ENCODE results near the gene TEF. TPM values are rescaled to one million over a fixed set of nuclear protein-coding genes. Genes with fewer than 3 reads are reported as not detected.

TEF gene
- polyA plus RNA-seq, 4 donors: 6.1 to 11.8 (median 9.4) TPM

DNA sequence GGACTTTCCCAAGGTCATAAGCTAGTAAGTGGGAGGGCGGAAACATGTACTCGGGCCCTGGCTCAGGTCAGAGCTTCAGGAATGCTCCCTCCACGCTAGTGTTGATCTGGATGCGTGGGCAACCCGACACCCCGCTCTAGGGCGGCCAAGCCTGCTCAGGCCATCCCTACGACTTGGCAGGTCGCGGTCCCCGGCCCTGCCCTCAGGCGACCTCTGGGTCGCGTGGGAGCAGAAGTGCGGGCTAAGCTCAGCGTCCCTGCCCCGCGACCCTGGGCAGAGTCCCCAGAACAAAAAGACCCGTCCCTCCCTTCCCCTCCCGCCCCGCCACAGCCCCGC, 781 bp upstream of the TEF start:
- Histone ChIP-seq H3K4me3 (ENCODE audit: low read depth in 1 of 3, low read length in 3 of 3) (peak overlapping the region in 2 of 3 donors; percentile 42 to 50), H3K4me1 (ENCODE audit: control insufficient read depth in 3 of 3, insufficient read depth in 2 of 3, low read depth in 1 of 3, low read length in 2 of 3) (peaks cover 0 to 28% (median 0%) of the 10 kb centered on the region in 3 donors), H3K27ac (ENCODE audit: low read depth in 1 of 3, low read length in 2 of 3) (peak overlapping the region; percentile 96 to 100 (median 97)), H3K9me3 (ENCODE audit: control insufficient read depth in 2 of 2, insufficient read depth in 1 of 2, low read depth in 1 of 2, low read length in 1 of 2) (no peaks in the 10 kb centered on the region), H3K27me3 (ENCODE audit: control insufficient read depth in 3 of 3, insufficient read depth in 3 of 3, low read length in 3 of 3) (no peaks in the 10 kb centered on the region), H3K36me3 (ENCODE audit: control insufficient read depth in 3 of 3, insufficient read depth in 2 of 3, low read depth in 1 of 3, low read length in 3 of 3) (peaks cover 0 to 3% (median 0%) of the 10 kb centered on the region in 3 donors)
- FAIRE-seq: no peak
- DNase-seq: peak; percentile 82 to 89
- WGBS, 3 donors: 1 to 6% (median 2%) methylated on average over 15 to 22 of the region's 22 CpGs

- no peak for FAIRE-seq
- H3K27ac ChIP-seq (ENCODE audit: low read depth in 1 of 3, low read length in 2 of 3): peak overlapping the region; percentile 84 to 96 (median 91)
- H3K9me3 ChIP-seq (ENCODE audit: control insufficient read depth in 2 of 2, insufficient read depth in 1 of 2, low read depth in 1 of 2, low read length in 1 of 2): no peaks in the 10 kb centered on the region
- peak overlapping the region; percentile 50 to 92 (median 64) for H3K4me3 ChIP-seq (ENCODE audit: low read depth in 1 of 3, low read length in 3 of 3)
- WGBS, 3 donors: 0 to 2% (median 1%) methylated on average over 21 to 35 of the region's 35 CpGs
- peaks cover 0 to 5% (median 0%) of the 10 kb centered on the region in 3 donors for H3K36me3 ChIP-seq (ENCODE audit: control insufficient read depth in 3 of 3, insufficient read depth in 2 of 3, low read depth in 1 of 3, low read length in 3 of 3)
- peaks cover 0 to 28% (median 0%) of the 10 kb centered on the region in 3 donors for H3K4me1 ChIP-seq (ENCODE audit: control insufficient read depth in 3 of 3, insufficient read depth in 2 of 3, low read depth in 1 of 3, low read length in 2 of 3)
- peak; percentile 48 to 66 for DNase-seq
- H3K27me3 ChIP-seq (ENCODE audit: control insufficient read depth in 3 of 3, insufficient read depth in 3 of 3, low read length in 3 of 3): no peaks in the 10 kb centered on the region
Measured at GRCh38 chr22:41382098-41382578, 396 bp downstream of the TEF start.

GRCh38 chr22:41382610-41383009, 868 bp downstream of the TEF start:
- 20 to 26% (median 24%) methylated on average over 19 of the region's 19 CpGs for WGBS, 3 donors
- DNase-seq (no peak), FAIRE-seq (no peak)
- Histone ChIP-seq H3K4me1 (ENCODE audit: control insufficient read depth in 3 of 3, insufficient read depth in 2 of 3, low read depth in 1 of 3, low read length in 2 of 3) (peaks cover 0 to 28% (median 0%) of the 10 kb centered on the region in 3 donors), H3K36me3 (ENCODE audit: control insufficient read depth in 3 of 3, insufficient read depth in 2 of 3, low read depth in 1 of 3, low read length in 3 of 3) (peaks cover 0 to 10% (median 3%) of the 10 kb centered on the region in 3 donors), H3K9me3 (ENCODE audit: control insufficient read depth in 2 of 2, insufficient read depth in 1 of 2, low read depth in 1 of 2, low read length in 1 of 2) (no peaks in the 10 kb centered on the region), H3K27me3 (ENCODE audit: control insufficient read depth in 3 of 3, insufficient read depth in 3 of 3, low read length in 3 of 3) (no peaks in the 10 kb centered on the region), H3K27ac (ENCODE audit: low read depth in 1 of 3, low read length in 2 of 3) (peak overlapping the region; percentile 84 to 96 (median 91)), H3K4me3 (ENCODE audit: low read depth in 1 of 3, low read length in 3 of 3) (peak overlapping the region; percentile 50 to 92 (median 64))

DNA sequence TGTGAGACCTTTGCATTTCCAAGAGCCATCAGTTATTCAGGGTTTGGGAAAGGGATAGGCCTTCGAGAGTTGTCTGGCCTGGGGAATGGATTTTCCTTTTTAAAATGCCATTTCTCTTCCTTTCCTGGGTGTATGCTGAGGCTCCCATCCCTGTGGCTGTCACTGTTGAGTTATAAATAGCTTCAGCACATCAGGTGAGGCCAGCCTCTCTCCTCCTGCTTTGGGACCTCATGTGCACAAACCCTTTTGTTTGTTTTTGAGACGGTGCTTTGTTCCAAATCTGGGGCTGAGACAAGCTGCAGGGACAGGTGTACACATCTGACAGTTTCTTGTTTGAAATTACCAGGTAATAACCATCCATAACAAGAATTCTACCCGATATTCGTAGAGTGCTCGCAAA, 1.3 kb downstream of the TEF start:
- H3K4me3 ChIP-seq (ENCODE audit: low read depth in 1 of 3, low read length in 3 of 3): peak overlapping the region in 2 of 3 donors; percentile 50 to 92
- no peaks in the 10 kb centered on the region for H3K9me3 ChIP-seq (ENCODE audit: control insufficient read depth in 2 of 2, insufficient read depth in 1 of 2, low read depth in 1 of 2, low read length in 1 of 2)
- FAIRE-seq: no peak
- no peak for DNase-seq
- H3K27ac ChIP-seq (ENCODE audit: low read depth in 1 of 3, low read length in 2 of 3): peak overlapping the region in 1 of 3 donors; percentile 91
- peaks cover 0 to 14% (median 3%) of the 10 kb centered on the region in 3 donors for H3K36me3 ChIP-seq (ENCODE audit: control insufficient read depth in 3 of 3, insufficient read depth in 2 of 3, low read depth in 1 of 3, low read length in 3 of 3)
- no peaks in the 10 kb centered on the region for H3K27me3 ChIP-seq (ENCODE audit: control insufficient read depth in 3 of 3, insufficient read depth in 3 of 3, low read length in 3 of 3)
- H3K4me1 ChIP-seq (ENCODE audit: control insufficient read depth in 3 of 3, insufficient read depth in 2 of 3, low read depth in 1 of 3, low read length in 2 of 3): peaks cover 0 to 28% (median 0%) of the 10 kb centered on the region in 3 donors
- WGBS, 3 donors: 55 to 79% (median 70%) methylated on average over 5 of the region's 5 CpGs

- Histone ChIP-seq H3K36me3 (ENCODE audit: control insufficient read depth in 3 of 3, insufficient read depth in 2 of 3, low read depth in 1 of 3, low read length in 3 of 3) (peaks cover 0 to 19% (median 3%) of the 10 kb centered on the region in 3 donors), H3K4me1 (ENCODE audit: control insufficient read depth in 3 of 3, insufficient read depth in 2 of 3, low read depth in 1 of 3, low read length in 2 of 3) (peaks cover 0 to 28% (median 0%) of the 10 kb centered on the region in 3 donors), H3K9me3 (ENCODE audit: control insufficient read depth in 2 of 2, insufficient read depth in 1 of 2, low read depth in 1 of 2, low read length in 1 of 2) (no peaks in the 10 kb centered on the region), H3K4me3 (ENCODE audit: low read depth in 1 of 3, low read length in 3 of 3) (no peak overlapping the region), H3K27me3 (ENCODE audit: control insufficient read depth in 3 of 3, insufficient read depth in 3 of 3, low read length in 3 of 3) (no peaks in the 10 kb centered on the region), H3K27ac (ENCODE audit: low read depth in 1 of 3, low read length in 2 of 3) (no peak overlapping the region)
- DNase-seq (no peak), FAIRE-seq (no peak)
Measured at GRCh38 chr22:41384128-41384527, 2.4 kb downstream of the TEF start.

DNA sequence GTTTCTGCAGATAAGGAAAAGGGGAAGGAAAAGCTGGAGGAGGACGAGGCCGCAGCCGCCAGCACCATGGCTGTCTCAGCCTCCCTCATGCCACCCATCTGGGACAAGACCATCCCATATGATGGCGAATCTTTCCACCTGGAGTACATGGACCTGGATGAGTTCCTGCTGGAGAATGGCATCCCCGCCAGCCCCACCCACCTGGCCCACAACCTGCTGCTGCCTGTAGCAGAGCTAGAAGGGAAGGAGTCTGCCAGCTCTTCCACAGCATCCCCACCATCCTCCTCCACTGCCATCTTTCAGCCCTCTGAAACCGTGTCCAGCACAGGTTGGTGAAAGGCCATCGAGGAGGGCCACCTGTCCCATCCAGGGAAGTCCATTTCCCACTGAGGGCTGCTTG, 5.6 kb downstream of the TEF start:
- no peak overlapping the region for H3K27ac ChIP-seq (ENCODE audit: low read depth in 1 of 3, low read length in 2 of 3)
- DNase-seq (no peak), FAIRE-seq (no peak)
- H3K36me3 ChIP-seq (ENCODE audit: control insufficient read depth in 3 of 3, insufficient read depth in 2 of 3, low read depth in 1 of 3, low read length in 3 of 3): peaks cover 3 to 31% (median 5%) of the 10 kb centered on the region in 3 donors
- no peak overlapping the region for H3K4me3 ChIP-seq (ENCODE audit: low read depth in 1 of 3, low read length in 3 of 3)
- H3K9me3 ChIP-seq (ENCODE audit: control insufficient read depth in 2 of 2, insufficient read depth in 1 of 2, low read depth in 1 of 2, low read length in 1 of 2): no peaks in the 10 kb centered on the region
- H3K27me3 ChIP-seq (ENCODE audit: control insufficient read depth in 3 of 3, insufficient read depth in 3 of 3, low read length in 3 of 3): no peaks in the 10 kb centered on the region
- 89 to 97% (median 94%) methylated on average over 7 of the region's 7 CpGs for whole genome bisulfite sequencing, 3 donors
- H3K4me1 ChIP-seq (ENCODE audit: control insufficient read depth in 3 of 3, insufficient read depth in 2 of 3, low read depth in 1 of 3, low read length in 2 of 3): peaks cover 0 to 13% (median 0%) of the 10 kb centered on the region in 3 donors

DNA sequence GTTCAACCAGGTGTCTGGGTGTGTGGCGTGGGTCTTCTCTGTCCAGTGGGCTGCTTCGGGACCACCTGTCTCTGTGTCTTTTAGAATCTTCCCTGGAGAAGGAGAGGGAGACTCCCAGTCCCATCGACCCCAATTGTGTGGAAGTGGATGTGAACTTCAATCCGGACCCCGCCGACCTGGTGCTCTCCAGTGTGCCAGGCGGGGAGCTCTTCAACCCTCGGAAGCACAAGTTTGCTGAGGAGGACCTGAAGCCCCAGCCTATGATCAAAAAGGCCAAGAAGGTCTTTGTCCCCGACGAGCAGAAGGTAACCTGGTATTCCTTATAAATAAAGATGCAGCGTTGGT, 12.2 kb downstream of the TEF start:
- Histone ChIP-seq H3K27ac (ENCODE audit: low read depth in 1 of 3, low read length in 2 of 3) (peak overlapping the region in 1 of 3 donors; percentile 1), H3K4me3 (ENCODE audit: low read depth in 1 of 3, low read length in 3 of 3) (no peak overlapping the region), H3K27me3 (ENCODE audit: control insufficient read depth in 3 of 3, insufficient read depth in 3 of 3, low read length in 3 of 3) (no peaks in the 10 kb centered on the region), H3K4me1 (ENCODE audit: control insufficient read depth in 3 of 3, insufficient read depth in 2 of 3, low read depth in 1 of 3, low read length in 2 of 3) (peaks cover 0 to 9% (median 0%) of the 10 kb centered on the region in 3 donors), H3K9me3 (ENCODE audit: control insufficient read depth in 2 of 2, insufficient read depth in 1 of 2, low read depth in 1 of 2, low read length in 1 of 2) (no peaks in the 10 kb centered on the region), H3K36me3 (ENCODE audit: control insufficient read depth in 3 of 3, insufficient read depth in 2 of 3, low read depth in 1 of 3, low read length in 3 of 3) (peaks cover 11 to 60% (median 17%) of the 10 kb centered on the region in 3 donors)
- 93 to 96% (median 93%) methylated on average over 11 of the region's 11 CpGs for WGBS, 3 donors
- DNase-seq: no peak
- FAIRE-seq: no peak

DNA sequence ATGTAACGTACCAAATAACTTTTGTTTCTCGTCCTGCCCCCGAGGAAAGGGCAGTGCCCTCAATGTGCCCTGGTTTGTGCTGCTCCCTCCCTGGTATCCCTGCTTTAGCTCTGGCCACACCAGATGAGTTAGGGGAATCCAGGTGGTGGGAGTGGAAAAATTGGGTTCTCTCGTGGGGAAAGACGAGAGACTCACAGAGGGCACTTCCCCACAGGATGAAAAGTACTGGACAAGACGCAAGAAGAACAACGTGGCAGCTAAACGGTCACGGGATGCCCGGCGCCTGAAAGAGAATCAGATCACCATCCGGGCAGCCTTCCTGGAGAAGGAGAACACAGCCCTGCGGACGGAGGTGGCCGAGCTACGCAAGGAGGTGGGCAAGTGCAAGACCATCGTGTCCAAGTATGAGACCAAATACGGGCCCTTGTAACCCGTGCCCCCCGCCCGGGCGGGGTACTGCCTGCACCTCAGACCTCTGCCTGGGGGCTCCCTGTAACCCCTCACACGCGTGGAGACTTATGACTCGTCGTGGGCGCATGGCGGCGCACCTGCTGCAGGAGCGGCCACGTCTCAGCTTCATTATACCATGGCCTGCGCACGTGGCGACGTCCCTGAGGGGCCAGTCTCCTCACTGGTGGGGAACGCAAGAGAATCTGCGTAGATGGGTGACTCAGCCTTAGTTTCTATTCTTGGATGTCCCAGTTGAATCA, 13.9 kb downstream of the TEF start:
- no peak for FAIRE-seq
- H3K4me3 ChIP-seq (ENCODE audit: low read depth in 1 of 3, low read length in 3 of 3): no peak overlapping the region
- peaks cover 0 to 9% (median 0%) of the 10 kb centered on the region in 3 donors for H3K4me1 ChIP-seq (ENCODE audit: control insufficient read depth in 3 of 3, insufficient read depth in 2 of 3, low read depth in 1 of 3, low read length in 2 of 3)
- no peaks in the 10 kb centered on the region for H3K9me3 ChIP-seq (ENCODE audit: control insufficient read depth in 2 of 2, insufficient read depth in 1 of 2, low read depth in 1 of 2, low read length in 1 of 2)
- no peaks in the 10 kb centered on the region for H3K27me3 ChIP-seq (ENCODE audit: control insufficient read depth in 3 of 3, insufficient read depth in 3 of 3, low read length in 3 of 3)
- DNase-seq: no peak
- WGBS, 3 donors: 94% methylated on average over 37 of the region's 37 CpGs
- H3K36me3 ChIP-seq (ENCODE audit: control insufficient read depth in 3 of 3, insufficient read depth in 2 of 3, low read depth in 1 of 3, low read length in 3 of 3): peaks cover 11 to 53% (median 17%) of the 10 kb centered on the region in 3 donors
- no peak overlapping the region for H3K27ac ChIP-seq (ENCODE audit: low read depth in 1 of 3, low read length in 2 of 3)
